Thoracic aorta (tissue), 2 donors: ENCODE results near the gene RBMS3. TPM values are rescaled to one million over a fixed set of nuclear protein-coding genes. Genes with fewer than 3 reads are reported as not detected.

Experiments
- ATAC-seq: fragments of 150-250 bp; one replicate; pipeline ENCODE4 v1.8.0; 2017; ENCODE audit warnings: low read depth; ENCODE audit not compliant: insufficient number of reproducible peaks, low FRiP score
- DNase-seq: peaks from one replicate; pipeline ENCODE4 v3.0.0-alpha.2; 2020; ENCODE audit warnings: low spot score
- H3K27ac ChIP-seq, 2 donors: fragments of 200-600 bp; sonication (generic); 1 replicate in 1 of 2; 2 replicates in 1 of 2; pipeline ENCODE4 v1.5.1; 2016; ENCODE audit warnings: mild to moderate bottlenecking in 2 of 2, moderate library complexity in 2 of 2
- H3K27me3 ChIP-seq: fragments of 200-600 bp; sonication (generic); replicated peaks from 2 replicates; pipeline ENCODE4 v1.6.0; 2016; ENCODE audit warnings: mild to moderate bottlenecking; ENCODE audit not compliant: insufficient read depth
- H3K36me3 ChIP-seq: fragments of 200-600 bp; sonication (generic); one replicate; pipeline ENCODE4 v1.5.1; 2016
- H3K4me1 ChIP-seq, 2 donors: fragments of 200-600 bp; sonication (generic); 1 replicate in 1 of 2; 2 replicates in 1 of 2; pipeline versions ENCODE4 v1.5.1 to v1.6.0; 2016; ENCODE audit warnings: low read depth in 2 of 2, mild to moderate bottlenecking in 1 of 2; ENCODE audit not compliant: control insufficient read depth in 1 of 2
- H3K4me3 ChIP-seq: fragments of 200-600 bp; sonication (generic); 2 replicates; pipeline ENCODE4 v1.5.1; 2016; ENCODE audit warnings: mild to moderate bottlenecking
- H3K9me3 ChIP-seq: fragments of 200-600 bp; sonication (generic); 2 replicates; pipeline ENCODE4 v1.5.1; 2016
- total RNA-seq, 2 donors: library from RNA; depleted of rRNA; stranded (reverse); fragments of >200 nt; gene quantifications; one replicate each; pipeline versions ENCODE4 v1.1.0 to v1.2.3, GENCODE V29; 2016
- TF ChIP-seq, protein P1 (sequence below): fragments of 200-600 bp; sonication (generic); IDR thresholded peaks from one replicate; pipeline ENCODE4 v1.5.1; 2019; ENCODE audit warnings: antibody characterized with exemption

RBMS3 gene
- total RNA-seq, 2 donors from 2014 or later: 149 to 186 TPM

DNA sequence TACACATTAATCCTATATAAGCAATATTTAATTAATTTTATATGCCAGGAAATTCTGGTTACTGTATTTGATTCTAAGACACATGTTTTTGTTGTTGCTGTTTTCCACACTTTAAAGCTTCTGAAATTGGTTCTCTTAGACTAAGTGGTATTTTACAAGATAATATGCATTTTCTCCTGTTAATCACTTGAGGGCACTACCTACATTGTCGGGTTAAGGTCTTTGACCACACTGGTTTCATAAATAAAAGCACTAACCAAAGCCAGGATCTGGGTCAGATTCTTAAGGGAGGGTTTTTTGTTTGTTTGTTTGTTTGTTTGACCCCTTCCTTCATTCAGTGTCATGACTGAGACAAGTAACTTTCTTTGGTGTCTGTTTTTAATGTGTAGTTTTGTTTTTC is 590.2 kb downstream of the RBMS3 start:
- H3K36me3 ChIP-seq: no peaks in the 10 kb centered on the region
- H3K9me3 ChIP-seq: no peaks in the 10 kb centered on the region
- peaks cover 0 to 19% of the 10 kb centered on the region in 2 donors for H3K4me1 ChIP-seq
- H3K27ac ChIP-seq: no peak overlapping the region
- no peak for DNase-seq
- ATAC-seq: no peak
- no peak overlapping the region for H3K4me3 ChIP-seq
- TF ChIP-seq, protein P1, sequence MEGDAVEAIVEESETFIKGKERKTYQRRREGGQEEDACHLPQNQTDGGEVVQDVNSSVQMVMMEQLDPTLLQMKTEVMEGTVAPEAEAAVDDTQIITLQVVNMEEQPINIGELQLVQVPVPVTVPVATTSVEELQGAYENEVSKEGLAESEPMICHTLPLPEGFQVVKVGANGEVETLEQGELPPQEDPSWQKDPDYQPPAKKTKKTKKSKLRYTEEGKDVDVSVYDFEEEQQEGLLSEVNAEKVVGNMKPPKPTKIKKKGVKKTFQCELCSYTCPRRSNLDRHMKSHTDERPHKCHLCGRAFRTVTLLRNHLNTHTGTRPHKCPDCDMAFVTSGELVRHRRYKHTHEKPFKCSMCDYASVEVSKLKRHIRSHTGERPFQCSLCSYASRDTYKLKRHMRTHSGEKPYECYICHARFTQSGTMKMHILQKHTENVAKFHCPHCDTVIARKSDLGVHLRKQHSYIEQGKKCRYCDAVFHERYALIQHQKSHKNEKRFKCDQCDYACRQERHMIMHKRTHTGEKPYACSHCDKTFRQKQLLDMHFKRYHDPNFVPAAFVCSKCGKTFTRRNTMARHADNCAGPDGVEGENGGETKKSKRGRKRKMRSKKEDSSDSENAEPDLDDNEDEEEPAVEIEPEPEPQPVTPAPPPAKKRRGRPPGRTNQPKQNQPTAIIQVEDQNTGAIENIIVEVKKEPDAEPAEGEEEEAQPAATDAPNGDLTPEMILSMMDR: no peak
- H3K27me3 ChIP-seq: no peaks in the 10 kb centered on the region

DNA sequence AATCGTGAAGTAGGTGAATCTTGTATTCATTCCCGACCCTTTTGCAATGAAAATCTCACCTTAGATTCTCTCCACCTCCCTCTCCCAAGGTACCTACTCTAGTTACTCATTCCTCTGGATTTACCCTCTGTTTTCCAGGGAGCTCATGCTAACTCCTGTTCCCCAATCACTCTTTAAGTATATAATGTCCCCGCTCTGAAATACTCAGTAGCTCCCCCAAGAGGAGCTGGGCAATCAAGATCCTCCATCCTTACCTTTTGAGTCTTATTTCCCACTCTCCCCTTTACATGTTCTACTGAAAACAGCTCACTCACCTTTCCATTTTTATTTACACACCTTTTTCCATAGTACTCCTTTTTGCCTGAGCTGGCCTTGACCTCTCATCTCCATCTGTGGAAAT is 599.9 kb downstream of the RBMS3 start:
- DNase-seq (no peak), ATAC-seq (no peak)
- H3K27me3 ChIP-seq: no peaks in the 10 kb centered on the region
- H3K9me3 ChIP-seq: no peaks in the 10 kb centered on the region
- TF ChIP-seq, protein P1: no peak
- H3K4me3 ChIP-seq: no peak overlapping the region
- no peaks in the 10 kb centered on the region for H3K36me3 ChIP-seq
- no peak overlapping the region for H3K27ac ChIP-seq
- no peaks in the 10 kb centered on the region for H3K4me1 ChIP-seq

- Histone ChIP-seq H3K4me1 (peaks cover 0 to 11% of the 10 kb centered on the region in 2 donors), H3K27ac (no peak overlapping the region), H3K4me3 (no peak overlapping the region), H3K9me3 (no peaks in the 10 kb centered on the region), H3K36me3 (no peaks in the 10 kb centered on the region), H3K27me3 (no peaks in the 10 kb centered on the region)
- DNase-seq: no peak
- no peak for ATAC-seq
- TF ChIP-seq, protein P1: no peak
These were observed 606.6 kb downstream of the RBMS3 start for GRCh38 chr3:29887451-29887850.

DNA sequence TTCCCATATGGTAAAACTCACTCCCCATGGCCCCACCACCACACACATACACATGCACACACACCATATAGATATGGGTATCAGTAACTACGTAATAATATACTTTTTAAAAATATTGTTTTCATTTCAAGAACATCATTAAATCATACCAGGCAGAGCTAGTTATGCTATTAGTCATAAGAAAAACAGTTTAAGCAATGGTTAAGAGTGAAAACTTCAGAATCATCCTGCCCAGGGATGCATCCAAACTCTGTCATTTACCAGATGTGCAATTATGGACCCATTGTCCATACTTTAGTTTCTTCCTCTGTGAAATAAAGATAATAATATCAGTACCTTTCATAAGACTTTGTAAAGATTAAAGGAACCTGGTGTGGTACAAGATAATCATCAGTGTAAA is 608.3 kb downstream of the RBMS3 start:
- Histone ChIP-seq H3K36me3 (no peaks in the 10 kb centered on the region), H3K27ac (no peak overlapping the region), H3K27me3 (no peaks in the 10 kb centered on the region), H3K4me3 (no peak overlapping the region), H3K4me1 (peaks cover 0 to 12% of the 10 kb centered on the region in 2 donors), H3K9me3 (no peaks in the 10 kb centered on the region)
- no peak for DNase-seq
- TF ChIP-seq, protein P1: no peak
- no peak for ATAC-seq

DNA sequence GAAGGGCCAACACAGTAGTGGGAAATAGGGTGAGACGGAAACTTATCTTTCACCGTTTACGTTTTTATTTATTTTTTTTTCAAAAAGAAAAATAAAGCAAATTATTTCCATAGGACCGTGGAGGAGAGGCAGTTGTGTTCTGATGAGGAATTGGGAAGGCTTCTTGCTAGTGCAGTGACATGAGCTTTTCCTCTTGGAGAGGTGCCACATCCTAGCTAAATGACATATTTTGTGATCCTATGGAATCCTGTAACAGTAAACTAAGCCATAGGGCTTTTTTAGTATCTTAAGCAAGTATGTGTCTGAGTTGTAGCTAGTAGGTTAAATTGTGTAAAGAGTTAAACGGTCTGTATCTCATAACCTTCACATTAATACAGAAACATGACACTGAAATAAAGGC is 609.9 kb downstream of the RBMS3 start:
- H3K4me1 ChIP-seq: peaks cover 0 to 12% of the 10 kb centered on the region in 2 donors
- TF ChIP-seq, protein P1: no peak
- H3K27ac ChIP-seq: no peak overlapping the region
- no peak for ATAC-seq
- H3K36me3 ChIP-seq: no peaks in the 10 kb centered on the region
- no peak overlapping the region for H3K4me3 ChIP-seq
- H3K9me3 ChIP-seq: no peaks in the 10 kb centered on the region
- no peak for DNase-seq
- no peaks in the 10 kb centered on the region for H3K27me3 ChIP-seq
